ENCODE measurements around the gene MAPK8IP2. TPM values are rescaled to one million over a fixed set of nuclear protein-coding genes. Genes with fewer than 3 reads are reported as not detected.
"Not testable (repeated sequence)": the region's sequence is repeated elsewhere in the genome, so short reads cannot be mapped to it uniquely, and the experiment has no call there.

MAPK8IP2 gene
- total RNA-seq, 1 donor from 2014 or later: 0.13 TPM

DNA sequence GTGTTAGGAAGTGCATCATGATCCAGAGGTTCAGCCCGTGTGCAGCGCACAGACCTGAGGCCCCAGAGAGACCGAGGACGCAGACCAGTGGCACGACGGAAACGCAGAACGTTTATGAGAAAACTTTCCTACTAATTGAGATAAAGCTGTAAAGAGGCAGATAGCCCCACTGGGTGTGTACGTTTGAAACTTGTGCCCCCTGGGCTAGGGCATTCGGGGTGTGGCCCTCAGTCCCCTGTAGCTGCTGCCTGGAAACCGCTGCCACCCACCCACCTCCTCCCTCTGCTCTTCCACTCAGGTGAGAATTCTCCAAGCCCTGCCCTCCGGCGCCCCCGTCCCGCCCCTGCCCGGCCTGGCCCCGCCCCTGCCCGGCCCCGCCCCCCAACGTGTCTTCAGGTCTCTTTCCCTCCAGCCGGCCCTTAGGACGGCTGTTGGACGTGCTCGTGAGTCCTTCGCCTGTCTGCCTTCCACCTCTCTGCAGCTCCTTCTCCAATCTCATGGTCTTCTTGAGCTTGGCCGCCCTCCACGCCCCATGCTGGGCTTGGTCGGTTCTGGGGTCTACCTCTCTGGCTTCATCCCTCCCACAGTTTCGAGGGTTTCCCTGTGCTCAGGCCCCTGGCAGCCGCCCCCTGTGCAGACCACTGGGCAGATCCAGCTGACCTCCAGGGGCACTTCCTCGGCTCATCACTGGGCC lies 12.1 kb downstream of the MAPK8IP2 start:
- no peak for DNase-seq (ENCODE audit: low read depth in 2 of 2)

DNA sequence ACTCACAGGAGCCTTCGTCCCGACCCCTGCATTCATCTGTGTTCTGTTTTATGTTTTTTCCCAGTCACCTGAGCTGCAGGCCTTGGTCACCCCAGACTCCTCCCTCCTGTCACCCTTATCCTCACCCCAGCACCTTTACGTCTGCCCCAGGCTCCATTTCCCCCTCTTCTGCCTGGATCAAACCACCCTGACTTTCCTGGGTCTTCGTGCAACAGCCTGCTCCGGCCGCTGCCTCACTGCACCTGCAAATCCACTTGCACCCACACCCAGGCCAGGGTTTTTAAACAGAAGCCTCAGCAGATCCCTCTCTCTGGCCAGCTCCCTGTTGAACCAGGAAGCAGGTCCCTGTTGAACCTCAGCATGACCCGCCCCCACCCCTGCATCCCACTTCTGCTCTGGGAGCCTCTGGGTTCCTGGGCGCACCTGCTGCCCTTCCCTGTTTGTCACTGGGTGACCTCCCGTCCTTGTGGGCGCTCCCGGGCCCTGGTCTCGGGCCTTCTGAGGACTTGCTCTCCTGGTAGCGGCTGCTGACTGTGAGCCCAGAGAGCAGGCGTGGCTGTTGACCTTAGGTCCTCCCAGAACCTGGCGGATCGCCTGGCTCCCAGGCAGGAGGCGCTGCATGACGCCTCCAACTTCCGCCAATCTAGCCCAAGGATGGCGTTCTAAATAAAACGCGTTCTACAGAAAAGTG lies 12.8 kb downstream of the MAPK8IP2 start:
- no peak for DNase-seq (ENCODE audit: low read depth in 2 of 2)

DNA sequence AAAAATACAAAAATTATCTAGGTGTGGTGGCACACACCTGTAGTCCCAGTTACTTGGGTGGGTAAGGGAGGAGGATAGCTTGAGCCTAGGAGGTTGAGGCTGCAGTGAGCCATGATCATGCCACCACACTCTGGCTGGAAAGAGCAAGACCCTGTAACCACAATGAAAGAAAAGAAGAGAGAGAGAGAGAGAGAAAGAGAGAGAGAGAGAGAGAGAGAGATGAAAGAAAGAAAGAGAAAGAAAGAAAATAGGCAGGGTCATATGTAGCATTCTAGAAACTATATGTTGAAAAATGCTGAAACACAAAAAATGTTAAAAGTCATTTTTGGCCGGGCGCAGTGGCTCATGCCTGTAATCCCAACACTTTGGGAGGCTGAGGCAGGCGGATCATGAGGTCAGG lies 13.7 kb downstream of the MAPK8IP2 start:
- not testable (repeated sequence) for DNase-seq (ENCODE audit: low read depth in 2 of 2)

DNA sequence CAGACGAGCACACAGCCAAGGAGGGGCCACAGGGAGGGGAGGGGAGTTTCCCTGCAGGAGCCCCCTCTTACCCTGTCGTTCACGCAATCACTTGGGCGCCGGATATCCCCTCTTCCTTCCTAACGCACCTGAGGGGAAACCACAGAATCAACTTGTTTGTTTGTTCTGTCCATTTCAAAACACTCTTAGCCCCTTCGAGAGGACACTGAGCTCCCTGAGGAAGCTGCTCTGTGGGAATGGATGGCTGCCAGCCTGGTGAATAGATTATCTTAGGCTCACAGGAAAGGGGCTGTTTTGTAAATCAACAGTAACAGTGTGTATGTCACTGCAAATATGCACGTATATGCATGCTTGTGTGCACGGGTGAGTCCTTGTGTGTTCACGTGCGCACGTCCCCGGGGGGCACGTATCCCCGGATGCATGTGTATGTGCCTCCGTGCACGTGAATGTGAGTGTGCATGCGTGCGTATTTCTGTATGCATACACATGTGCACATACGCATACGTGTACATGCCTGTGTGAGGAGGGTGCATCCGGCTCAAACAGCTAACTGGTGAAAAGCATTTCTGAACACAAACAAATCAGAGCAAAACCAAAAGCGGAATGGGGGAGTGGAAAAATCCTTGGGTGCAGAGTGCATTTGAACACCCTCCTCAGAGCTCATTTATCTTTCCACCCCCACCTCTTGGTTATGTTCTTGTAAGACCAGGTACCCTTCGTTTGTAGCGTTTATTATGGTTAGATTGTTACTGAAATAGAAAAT lies 20.2 kb downstream of the MAPK8IP2 start:
- DNase-seq (ENCODE audit: low read depth in 2 of 2): peak in 1 of 2 donors; percentile 85

DNA sequence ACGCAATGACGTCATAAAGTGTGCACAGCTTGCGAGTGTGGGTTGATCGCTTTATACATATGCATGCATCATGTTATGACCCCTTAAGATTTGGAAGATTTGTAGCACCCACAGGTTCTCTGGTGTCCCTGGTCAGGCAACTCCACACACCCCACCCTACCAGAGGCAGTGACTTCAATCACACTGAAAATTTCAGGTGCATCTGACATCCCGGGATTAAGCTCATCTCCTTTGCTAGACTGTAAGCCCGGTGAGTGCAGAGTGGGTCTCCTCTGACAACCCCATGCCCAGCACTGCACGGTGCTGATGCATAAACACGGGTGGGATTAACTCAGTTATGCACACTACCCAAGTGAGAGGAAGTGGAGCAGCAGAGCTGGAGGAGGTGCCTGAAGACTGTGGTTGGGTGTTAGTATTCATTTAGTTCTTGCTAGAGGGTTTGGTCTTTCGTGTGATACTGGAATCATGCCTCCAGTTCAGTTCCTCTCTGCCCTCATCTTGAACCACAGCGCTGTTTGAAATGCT lies 20.8 kb downstream of the MAPK8IP2 start:
- DNase-seq (ENCODE audit: low read depth in 2 of 2): peak in 1 of 2 donors; percentile 15

DNA sequence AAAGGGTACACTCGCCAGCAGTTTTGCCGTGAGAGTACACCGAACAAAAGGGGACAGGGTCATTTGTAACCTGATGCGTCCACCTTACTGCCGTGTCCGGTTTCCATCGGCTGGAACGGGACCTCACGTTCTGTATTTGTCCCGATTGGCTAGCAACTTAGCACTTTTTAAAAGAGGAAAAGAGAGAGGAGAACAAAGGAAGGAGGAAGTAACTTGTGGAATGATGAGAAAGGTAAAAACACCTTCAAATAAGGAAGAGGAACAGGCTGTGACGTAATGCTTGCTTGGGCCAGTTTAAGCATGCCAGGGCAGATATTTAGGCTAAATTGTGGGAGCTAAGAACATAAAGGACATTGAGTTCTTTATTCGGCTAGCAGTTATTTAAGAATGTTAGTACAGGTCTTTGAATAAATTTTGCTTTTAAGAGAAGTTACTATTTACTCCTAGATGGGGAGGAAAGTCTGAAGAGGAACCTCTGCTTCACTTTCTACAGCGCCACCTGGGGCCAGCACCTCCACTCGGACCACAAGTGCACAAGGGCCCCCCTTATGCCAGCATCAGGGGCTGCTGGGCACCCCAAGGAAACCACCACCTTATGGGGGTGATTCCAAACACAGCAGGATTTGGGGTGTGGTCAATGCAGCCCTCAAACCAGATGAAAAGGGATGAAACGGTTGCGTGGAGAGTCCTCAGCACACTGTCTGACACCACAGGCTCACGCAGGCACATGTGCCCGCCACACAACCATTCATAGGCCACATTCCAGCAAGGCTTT lies 21.5 kb downstream of the MAPK8IP2 start:
- peak in 1 of 2 donors; percentile 36 for DNase-seq (ENCODE audit: low read depth in 2 of 2)

DNA sequence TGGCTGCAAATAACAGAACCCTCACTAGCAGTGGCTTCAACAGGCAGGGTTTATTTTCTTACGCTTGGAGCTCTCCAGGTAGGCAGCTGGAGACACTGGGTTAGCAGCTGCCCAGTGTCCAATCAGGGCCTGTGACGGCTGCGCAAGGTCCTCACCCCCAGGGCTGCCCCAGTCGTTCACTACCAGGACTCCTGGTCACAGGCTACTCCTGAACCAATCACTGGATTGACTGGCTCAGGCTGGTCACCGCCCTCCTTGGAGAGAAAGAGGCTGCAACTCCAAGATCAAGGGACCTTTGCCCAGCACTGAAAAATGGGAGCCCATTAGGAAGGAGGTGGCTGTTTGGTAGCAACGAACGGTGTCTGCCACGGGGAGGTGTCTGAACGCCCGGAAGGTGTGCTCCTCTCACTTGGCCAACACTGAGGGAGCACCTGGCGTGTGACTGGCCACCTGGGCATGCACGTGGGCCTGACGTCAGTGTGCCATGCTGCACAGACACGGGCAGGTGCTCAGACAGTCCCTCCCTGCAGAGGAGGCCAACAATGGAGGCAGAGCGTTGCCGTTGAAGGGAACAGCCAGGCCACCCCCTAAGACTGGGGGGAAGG lies 22.2 kb downstream of the MAPK8IP2 start:
- DNase-seq (ENCODE audit: low read depth in 2 of 2): no peak

DNA sequence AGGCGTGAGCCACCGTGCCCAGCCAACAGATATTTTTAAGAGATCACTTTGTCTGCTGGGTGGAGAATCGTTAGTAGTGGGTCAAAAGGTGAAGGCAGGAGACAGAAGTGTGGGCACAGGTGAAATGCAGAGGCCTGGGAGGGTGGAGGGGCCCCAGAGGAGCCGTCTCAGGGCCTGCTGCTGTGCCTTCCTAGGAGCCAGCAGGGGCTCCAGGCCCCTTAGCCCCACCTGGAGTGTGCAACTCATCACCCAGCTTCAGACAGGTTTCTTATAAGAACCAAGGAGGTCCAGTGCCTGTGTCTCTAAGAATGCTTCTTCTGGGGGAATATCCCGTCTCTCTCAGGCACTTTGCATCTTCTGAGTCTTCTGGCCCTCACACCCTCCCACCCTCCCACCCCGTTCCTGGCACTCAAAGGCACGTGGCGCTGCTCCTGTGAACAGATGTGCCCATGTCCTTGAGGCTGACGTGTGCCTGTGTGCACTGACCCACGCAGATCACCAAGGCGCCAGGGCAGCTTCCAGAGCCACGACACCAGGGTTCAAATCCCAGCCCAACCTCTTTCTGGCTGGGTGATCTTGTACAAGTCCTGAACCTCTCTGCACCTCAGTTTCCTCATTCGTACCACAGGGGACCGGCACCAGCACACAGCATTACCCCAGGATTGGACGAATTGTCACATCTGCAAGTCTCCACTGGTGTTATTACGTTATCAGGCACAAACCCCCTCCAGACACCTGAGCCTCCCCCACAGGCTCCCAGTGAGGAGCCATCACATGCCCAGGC lies 23.9 kb downstream of the MAPK8IP2 start:
- DNase-seq (ENCODE audit: low read depth in 2 of 2): no peak

DNA sequence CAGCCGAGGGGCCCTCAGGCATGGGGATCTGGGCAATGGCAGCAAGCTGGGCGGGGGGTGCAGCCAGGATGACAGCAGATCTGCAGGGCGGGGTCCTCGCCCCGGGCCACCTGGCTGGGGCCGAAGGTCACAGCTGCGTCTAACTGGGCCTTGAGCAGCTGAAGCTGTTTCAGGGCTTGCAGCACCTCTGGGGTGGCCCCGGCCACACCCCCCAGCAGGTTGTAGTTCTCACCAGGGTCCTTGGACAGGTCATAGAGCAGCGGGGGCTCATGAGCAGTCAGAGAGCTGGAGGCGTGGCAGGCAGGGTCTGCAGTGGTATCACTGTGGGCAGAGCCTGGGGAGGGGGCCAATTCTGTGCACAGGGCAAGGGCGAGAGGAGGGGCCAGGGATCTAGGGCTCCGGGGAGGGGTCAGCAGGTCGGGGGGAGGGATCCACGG lies 24.6 kb downstream of the MAPK8IP2 start:
- DNase-seq (ENCODE audit: low read depth in 2 of 2): no peak

DNA sequence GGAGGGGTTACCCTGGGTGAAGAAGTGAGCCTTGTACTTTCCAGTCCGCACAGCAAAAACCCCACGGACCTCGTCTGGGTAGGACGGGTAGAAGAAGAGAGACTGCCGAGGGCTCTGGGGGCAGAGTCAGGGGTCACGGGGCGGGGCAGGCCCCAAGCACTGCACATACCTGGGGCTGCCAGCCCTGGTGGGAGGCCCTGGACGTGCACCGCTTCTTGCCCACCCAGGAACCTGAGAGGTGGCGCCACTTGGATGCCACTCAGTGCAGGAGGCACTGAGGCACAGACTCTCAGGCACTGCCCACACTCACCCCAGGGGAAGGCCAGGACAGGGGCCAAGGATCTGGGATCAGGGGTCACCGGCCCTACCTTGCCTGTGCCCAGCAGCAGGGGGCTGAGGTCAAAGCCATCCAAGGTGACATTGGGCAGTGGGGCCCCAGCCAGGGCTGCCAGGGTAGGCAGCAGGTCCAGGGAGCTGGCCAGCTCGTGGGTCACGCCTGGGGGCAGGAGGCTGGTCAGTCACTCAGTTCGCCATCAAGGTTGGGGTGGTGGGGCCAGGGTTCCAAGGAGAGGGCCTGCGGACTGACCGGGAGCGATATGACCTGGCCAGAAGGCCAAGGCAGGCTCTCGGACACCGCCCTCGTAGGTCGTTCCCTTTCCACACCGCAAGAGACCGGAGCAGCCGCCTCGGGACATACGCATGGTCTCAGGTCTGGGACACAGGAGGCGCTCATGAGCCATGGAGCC lies 25.1 kb downstream of the MAPK8IP2 start:
- peak in 1 of 2 donors; percentile 15 for DNase-seq (ENCODE audit: low read depth in 2 of 2)

DNA sequence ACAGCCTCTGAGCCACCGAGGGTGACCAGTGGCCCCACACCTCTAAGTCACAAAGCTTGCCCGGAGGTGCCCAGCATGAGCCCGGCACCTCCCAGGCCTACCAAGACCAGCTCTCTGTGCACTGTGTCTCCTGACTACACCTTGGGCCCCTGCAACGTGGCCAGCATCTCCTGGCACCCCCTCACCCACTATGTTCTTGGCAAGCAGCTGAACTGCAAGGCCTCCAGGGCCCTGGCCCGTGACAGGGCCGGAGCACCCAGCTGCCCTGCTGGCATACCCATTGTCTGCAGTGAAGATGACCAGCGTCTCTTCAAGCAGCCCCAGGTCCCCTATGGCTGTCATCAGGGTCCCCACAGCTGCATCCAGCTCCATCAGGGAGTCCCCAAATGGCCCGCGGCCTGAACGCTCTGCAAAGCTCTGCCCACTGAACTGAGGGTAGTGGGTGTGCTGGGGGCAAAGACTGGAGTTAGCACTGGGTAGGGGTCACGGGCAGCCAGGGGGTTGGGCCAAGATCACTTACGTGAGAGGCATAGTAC lies 25.8 kb downstream of the MAPK8IP2 start:
- no peak for DNase-seq (ENCODE audit: low read depth in 2 of 2)

DNA sequence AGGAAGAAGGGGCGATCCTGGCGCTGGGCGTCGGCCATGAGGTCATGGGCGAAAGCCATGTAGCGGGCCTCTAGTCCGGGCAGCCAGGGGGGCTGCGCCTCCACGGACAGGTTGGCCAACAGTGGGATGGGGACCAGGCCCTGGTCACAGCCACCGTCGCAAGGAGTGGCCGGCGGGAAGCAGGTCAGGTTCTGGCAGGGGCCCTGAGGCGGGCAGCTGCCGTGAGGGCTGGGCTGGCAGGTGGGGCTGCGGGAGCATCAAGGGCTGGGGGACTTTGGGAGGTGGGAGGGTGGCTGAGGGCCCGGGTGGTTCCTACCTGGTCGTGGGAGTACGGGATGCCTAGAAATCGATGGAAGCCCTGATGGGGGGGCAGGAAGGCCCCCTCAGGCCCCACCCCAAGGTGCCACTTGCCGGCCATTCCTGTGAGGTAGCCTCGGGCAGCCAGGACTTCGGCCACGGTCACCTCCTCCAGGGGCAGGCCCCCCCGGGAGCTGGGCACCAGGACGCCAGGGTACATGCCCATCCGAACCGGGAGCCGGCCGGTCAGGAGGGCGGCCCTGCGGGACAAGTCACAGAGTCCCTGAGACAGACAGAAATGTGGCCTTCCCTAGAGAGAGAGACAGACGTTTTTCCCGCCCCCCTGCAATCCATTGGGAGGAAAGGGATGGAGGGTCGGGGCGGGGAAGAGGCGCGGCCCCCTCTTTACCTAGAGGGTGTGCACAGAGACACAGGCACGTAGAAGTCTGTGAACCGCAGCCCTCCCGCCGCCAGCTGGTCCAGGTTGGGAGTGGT lies 26.5 kb downstream of the MAPK8IP2 start:
- no peak for DNase-seq (ENCODE audit: low read depth in 2 of 2)

DNA sequence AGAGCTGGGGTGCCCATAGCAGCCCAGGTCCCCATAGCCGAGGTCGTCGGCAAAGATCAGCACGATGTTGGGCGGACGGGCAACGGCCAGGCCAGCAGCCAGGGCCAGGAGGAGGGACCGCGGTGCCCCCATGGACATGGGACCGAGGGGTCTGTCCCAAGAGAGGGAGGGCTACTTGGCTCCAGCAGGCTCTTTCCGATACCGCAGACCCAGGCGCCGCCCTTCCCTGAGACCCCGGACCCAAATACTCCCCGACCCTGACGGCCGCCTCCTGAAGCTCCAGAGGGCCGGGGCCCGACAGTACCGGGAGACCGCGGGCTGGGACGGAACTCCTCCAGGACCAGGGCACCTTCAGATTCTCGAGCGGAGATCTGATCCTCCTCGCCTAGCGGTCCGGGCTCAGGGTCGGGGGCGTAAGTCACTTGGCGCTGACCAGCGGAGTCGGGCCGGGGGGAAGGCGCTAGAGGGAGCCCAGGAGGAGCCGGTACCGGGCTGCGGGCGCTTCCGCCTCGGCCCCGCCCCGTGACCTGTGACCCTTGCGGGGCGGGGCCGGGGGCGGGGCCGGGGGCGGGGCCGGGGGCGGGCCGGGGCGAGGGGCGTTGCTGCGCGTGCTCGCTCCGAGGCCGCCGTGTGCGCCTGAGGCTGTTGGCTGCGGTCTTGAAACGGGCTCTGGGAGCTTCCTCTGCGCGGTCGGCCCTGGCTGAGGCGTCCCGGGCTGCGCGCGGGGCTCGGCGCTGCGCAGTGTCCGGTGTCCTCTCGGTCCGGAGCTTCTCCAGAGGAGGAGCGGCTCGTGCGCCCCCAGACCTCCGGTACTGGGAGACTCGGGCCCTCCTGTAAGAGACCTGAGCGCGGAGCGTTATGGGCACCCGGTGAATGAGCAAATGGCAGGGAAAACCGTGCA lies 27.3 kb downstream of the MAPK8IP2 start, which contains the start of gene ARSA:
Gene ARSA, minus strand, starts transcription at position 511 of the 901 bp plus-strand sequence. Its CDS starts 373 bp downstream, at position 138.
- DNase-seq (ENCODE audit: low read depth in 2 of 2): peak; percentile 59 to 89

DNA sequence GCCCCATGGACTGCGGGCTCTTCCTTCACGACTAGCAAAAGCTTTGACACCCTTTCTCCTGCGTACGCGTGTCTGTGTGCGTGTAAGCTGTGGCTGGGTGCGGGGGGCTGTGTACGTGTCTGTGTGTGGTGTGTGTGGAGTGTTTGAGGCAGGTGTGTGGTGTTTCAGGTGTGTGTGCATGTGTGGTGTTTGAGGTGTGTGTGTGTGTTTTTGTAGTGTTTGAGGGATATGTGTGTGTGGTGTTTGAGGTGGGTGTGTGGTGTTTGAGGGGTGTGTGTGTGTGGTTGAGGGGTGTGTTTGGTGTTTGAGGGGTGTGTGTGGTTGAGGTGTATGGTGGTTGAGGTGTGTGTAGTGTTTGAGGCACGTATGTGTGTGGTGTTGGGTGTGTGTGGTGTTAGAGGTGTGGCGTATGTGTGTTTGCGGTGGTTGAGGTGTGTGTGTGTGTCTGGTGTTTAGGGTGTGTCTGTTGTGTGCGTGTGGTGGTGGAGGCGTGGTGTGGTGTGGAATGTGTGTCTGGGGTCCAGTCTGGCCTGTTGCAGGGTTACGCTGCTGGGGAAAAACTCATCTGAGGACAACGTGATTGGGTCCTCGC lies 28.0 kb downstream of the MAPK8IP2 start:
- peak in 1 of 2 donors; percentile 24 for DNase-seq (ENCODE audit: low read depth in 2 of 2)

DNA sequence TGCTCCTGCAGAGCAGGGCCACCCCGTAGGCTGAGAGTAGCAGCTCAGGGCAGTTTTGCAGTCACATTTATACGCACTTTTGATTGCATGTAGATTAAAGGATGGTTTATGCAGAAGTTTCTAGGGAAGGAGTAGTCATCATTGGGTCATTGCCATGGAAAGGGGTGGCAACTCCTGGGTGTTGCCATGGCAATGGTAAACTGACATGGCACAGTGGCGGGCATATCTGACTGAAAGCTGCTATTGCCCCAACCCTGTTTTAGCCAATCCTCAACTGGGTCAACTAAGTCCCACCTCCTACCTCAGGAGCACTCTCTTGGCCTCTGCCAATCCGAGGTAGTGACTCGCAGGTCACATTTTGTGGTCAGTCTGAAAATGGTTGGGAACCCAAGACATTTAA lies 29.8 kb downstream of the MAPK8IP2 start:
- no peak for DNase-seq (ENCODE audit: low read depth in 2 of 2)

DNA sequence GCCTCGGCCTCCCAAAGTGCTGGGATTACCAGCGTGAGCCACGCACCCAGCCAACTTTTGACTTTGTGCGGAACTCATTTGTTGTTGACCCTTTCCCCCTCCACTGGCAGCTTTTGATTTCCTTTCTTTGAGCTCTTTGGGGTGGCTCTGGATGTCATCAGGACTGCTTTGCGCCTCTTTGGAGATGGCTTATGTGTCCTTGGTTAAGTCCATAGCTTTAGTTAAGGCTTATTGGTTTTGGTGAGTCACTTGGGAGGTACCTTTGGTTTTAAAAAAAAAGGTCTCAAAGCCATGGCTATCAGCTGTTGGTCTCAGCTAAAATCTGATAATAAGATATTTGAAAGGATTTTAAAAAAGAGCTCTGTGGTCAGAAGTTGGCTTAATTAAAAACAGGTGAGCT lies 32.5 kb downstream of the MAPK8IP2 start:
- no peak for DNase-seq (ENCODE audit: low read depth in 2 of 2)

DNA sequence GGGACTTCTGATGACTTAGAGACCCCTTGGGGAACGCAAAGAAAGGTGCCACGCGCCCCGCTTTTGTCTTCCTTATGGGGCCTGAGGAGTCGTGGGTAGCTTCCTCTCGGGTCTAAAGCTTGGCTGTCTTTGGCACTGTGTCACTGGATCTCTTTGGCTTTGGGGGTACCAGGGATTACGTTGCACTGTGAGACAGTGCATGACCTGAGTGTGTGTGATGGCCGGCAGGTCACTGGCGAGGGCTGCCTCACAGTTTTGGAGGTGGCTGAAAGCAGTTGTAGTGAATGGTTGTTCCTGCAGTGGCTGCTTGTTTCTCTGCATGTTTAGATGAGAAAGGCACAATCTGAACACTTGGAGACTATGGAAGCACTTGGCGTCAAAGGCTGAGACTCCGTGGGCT lies 33.2 kb downstream of the MAPK8IP2 start:
- no peak for DNase-seq (ENCODE audit: low read depth in 2 of 2)
